Fibroblast of pulmonary artery (primary cell): ENCODE measurements around the gene ZFP28.

ENCODE experiments used
- DNase-seq: peaks from one replicate; pipeline ENCODE4 v3.0.0-alpha.2; 2010; ENCODE audit warnings: low read depth
- H3K4me3 ChIP-seq: replicated peaks from 2 replicates; pipeline ENCODE4 v1.5.1; 2011; ENCODE audit warnings: low read depth, mild to moderate bottlenecking, control low read depth, low read length, moderate library complexity
- CTCF ChIP-seq: IDR thresholded peaks from 2 replicates; pipeline ENCODE4 v1.5.1; 2011; ENCODE audit warnings: mild to moderate bottlenecking, control low read depth, low read length, inconsistent platforms; ENCODE audit errors: missing control alignments

ZFP28 gene

GRCh38 chr19:56595548-56595899 lies 56.8 kb downstream of the ZFP28 start:
- peak overlapping the region; percentile 75 for H3K4me3 ChIP-seq
- TF ChIP-seq CTCF, result no peak
- DNase-seq, result peak; percentile 32

DNA sequence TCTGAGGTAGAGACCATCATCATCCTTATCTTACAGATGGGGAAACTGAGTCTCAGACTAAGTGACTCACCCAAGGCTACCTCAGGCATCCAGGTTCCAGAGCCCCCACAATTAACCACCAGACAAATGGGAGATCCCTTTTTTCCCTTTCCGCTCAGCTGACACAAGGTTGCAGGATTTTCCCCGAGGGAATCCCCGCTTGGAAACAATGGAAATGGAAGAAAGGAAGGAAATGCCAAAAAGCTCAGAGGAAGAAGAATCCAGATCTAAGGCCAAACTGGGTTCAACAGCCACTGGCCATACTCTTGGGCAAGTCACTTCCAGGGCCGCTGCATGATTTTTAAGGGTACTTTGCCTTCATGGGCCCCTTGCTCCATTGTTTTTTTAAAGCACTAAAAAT lies 57.9 kb downstream of the ZFP28 start:
- TF ChIP-seq CTCF, result no peak
- DNase-seq, result peak; percentile 23
- no peak overlapping the region for H3K4me3 ChIP-seq

DNA sequence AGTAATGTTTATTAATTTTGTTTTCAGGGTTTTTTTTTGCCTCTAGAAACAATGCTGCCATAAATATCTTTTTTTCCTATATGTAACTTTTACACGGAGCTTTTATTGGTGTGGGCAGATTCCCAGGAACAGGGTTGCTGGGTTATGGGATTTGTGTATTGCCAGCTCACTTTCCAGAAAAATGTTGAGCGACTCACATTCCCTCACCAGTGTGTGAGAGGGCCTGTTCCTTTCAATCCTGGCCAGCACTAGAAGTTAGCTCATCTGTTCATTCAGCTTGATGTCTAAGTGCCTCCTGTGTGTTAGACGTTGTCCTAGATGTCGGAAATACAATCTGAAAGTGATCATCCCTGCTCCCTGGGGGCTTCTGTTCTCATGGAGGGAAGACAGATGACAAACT lies 58.9 kb downstream of the ZFP28 start:
- TF ChIP-seq CTCF, result no peak
- no peak for DNase-seq
- no peak overlapping the region for H3K4me3 ChIP-seq

GRCh38 chr19:56601375-56601774 lies 62.6 kb downstream of the ZFP28 start:
- TF ChIP-seq CTCF, result no peak
- no peak overlapping the region for H3K4me3 ChIP-seq

DNA sequence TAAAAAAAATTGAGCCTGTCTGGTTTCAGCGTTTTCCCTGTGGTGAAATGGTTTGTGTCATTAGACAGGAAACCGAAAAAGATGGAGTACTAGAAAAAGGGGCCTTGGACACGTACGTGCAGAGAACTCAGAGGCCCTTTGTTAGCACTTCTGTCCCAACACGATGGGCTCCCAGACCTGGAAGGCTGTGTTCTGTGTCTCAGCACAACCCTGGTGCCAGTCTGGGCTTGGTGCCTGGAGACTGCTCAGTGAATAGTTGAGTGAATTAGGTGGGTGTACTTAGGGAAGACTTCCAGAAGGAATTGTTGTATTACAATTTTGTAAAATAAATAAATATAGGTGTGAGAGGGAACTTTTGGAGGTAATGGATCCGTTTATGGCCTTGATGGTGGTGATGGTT lies 65.1 kb downstream of the ZFP28 start:
- H3K4me3 ChIP-seq, result no peak overlapping the region
- TF ChIP-seq CTCF, result no peak
- no peak for DNase-seq

More at GRCh38 chr19:56601375-56601774, 62.6 kb downstream of the ZFP28 start:
- no peak for DNase-seq
